DOHH2 (cell line): ENCODE results near the gene UNC5A.

Experiments
- EZH2phosphoT487 ChIP-seq: fragments of 200-600 bp; sonication (generic); IDR thresholded peaks from 2 replicates; pipeline ENCODE4 v1.6.1; 2017; ENCODE audit warnings: borderline replicate concordance, mild to moderate bottlenecking, antibody characterized with exemption, low read length, moderate library complexity, mixed read lengths
- TF ChIP-seq, protein P1 (sequence below): fragments of 200-600 bp; sonication (generic); IDR thresholded peaks from one replicate; pipeline ENCODE4 v1.5.1; 2014; ENCODE audit warnings: antibody characterized with exemption, mild to moderate bottlenecking, low read depth, low read length; ENCODE audit not compliant: poor library complexity, severe bottlenecking

DNA sequence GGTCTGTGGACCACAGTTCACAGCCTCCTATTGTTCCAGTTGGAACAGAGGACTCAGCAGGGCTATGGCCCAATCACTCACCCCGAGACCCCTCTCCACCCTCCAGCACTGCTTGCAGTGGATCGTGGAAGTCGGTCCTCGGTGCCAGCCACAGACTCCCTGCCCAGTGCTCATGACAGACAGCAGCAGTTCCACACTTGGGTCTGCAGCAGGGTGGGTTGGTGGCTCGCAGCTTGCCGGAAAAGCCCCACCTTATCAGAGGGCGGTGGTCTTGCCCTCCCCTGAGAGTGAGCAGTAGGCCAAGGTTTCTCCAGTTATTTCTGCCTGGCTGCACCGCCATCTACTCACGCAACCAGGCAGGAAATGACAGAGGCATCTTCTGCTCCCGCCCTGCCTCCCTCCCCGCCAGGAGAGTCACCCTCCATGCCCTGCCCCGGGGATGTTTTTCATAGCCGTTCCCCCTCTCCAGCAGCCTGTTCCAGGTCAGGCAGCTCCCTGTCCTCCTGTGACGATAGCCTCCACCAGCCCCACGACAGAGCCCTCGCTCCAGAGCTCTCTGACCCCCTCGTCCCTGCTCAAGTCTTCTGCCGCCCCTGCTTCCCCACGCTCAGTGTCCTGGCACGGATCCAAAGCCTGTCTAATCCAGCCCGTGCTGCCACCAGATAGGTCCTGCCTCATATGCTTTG, 34.5 kb downstream of the UNC5A start:
- TF ChIP-seq, protein P1, sequence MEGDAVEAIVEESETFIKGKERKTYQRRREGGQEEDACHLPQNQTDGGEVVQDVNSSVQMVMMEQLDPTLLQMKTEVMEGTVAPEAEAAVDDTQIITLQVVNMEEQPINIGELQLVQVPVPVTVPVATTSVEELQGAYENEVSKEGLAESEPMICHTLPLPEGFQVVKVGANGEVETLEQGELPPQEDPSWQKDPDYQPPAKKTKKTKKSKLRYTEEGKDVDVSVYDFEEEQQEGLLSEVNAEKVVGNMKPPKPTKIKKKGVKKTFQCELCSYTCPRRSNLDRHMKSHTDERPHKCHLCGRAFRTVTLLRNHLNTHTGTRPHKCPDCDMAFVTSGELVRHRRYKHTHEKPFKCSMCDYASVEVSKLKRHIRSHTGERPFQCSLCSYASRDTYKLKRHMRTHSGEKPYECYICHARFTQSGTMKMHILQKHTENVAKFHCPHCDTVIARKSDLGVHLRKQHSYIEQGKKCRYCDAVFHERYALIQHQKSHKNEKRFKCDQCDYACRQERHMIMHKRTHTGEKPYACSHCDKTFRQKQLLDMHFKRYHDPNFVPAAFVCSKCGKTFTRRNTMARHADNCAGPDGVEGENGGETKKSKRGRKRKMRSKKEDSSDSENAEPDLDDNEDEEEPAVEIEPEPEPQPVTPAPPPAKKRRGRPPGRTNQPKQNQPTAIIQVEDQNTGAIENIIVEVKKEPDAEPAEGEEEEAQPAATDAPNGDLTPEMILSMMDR, result no peak
- no peak for TF ChIP-seq EZH2phosphoT487
